ENCODE data around the gene ADGRG6.

Gene ADGRG6

DNA sequence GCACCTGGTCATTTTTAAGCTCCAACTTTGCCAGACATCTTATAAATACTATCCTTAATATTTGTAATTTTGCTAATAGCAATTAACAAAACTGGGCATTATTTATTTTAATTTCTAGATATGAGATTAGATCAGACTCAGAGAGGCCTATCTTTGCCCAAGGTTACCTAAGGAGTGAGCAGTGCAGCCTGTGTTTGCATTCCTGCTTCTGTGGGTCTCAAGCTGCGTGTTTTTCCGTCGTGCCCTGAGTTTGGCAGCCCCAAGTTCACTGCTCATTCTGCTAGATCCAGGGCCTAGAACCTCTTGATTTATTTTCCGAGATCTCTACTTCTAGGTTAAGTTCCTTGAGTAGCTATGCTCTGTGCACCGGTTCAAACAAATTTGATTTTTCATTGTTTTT lies 11.0 kb upstream of the ADGRG6 start:
- DNase-seq (ENCODE audit: low read depth in 1 of 2, low spot score in 1 of 2): no peak

DNA sequence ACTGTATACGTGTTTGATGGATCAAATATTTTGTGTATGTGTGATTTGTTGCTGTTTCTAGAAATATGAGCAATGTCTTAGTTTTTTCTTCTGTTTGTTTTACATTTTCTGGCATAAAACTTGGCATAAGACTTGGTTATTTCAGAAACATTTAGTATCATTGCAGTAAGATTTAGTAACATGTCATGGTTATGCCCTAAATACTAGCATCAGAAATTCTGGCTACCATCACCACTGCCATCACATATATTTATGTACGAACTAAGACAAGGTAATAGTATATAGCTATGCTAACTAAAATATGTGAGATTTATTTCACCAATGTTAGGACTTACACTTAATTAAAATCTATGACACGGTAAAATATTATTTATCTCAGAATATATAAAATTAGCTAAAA lies 10.3 kb upstream of the ADGRG6 start:
- no peak for DNase-seq (ENCODE audit: low read depth in 1 of 2, low spot score in 1 of 2)

DNA sequence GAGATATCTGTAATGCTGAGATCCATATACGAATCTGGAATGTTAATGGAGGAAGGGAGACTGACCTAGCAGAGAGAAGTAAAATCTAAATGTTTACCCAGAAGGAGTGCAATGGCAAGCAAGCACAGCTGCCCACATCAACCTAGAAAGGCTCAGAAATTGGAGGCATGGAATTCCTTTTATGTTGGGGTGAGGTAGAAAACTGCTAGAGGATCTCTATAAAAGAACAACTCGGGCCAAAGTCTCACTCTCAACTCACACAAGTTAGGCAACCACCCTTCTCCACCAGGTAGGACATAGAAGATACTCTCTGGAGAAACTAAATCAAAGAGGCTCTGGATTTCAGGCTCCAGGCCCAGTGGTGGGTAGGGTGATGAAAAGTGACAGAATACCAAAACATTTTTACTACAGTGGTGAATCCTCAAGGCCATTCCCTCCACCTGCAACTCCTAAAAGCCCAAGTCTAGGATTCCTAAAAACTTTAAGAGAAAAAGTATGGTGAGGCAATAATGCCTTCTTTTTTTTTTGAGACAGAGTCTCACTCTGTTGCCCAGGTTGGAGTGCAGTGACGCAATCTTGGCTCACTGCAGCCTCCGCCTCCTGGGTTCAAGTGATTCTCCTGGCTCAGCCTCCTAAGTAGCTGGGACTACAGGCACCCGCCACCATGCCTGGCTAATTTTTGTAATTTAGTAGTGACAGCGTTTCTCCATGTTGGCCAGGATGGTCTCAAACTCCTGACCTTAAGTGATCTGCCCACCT lies 9.5 kb upstream of the ADGRG6 start:
- no peak for DNase-seq (ENCODE audit: low read depth in 1 of 2, low spot score in 1 of 2)

DNA sequence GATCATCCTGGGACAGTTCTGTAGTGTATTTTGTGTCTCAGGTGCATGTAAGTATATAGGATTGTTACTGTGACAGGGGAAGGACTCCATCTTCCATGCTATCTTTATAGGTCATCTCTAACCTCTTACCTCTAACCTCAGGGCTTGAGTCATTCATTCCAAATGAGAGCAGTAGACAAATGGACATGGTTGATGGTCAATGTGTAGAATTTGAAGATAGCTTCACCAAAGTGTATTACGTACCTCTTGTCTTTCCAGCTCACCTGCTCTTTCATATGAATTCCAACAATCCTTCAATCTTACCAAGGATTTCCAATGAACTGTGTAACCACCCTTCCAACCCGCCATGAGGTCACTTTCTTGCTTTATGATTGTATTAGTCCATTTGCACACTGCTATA lies 8.7 kb upstream of the ADGRG6 start:
- no peak for DNase-seq (ENCODE audit: low read depth in 1 of 2, low spot score in 1 of 2)

DNA sequence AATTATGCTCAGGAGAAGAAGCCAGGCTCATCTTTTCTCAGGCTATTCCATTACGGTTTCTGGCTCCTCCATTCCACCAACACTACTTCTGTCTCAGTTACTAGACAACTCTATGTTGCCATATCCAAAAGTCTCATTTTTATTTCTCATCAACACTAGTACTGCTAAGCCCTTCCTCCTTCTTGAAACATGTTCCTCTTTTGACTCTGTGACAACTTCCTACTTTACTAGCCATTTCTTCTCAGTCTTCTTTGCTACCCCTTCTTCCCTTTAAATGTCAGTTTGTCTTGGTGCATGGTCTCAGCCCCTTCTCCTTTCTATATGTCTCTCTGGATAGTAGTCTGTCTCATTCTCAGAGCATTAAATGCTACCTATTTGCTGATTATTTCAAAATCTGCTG lies 7.1 kb upstream of the ADGRG6 start:
- no peak for DNase-seq (ENCODE audit: low read depth in 1 of 2, low spot score in 1 of 2)

DNA sequence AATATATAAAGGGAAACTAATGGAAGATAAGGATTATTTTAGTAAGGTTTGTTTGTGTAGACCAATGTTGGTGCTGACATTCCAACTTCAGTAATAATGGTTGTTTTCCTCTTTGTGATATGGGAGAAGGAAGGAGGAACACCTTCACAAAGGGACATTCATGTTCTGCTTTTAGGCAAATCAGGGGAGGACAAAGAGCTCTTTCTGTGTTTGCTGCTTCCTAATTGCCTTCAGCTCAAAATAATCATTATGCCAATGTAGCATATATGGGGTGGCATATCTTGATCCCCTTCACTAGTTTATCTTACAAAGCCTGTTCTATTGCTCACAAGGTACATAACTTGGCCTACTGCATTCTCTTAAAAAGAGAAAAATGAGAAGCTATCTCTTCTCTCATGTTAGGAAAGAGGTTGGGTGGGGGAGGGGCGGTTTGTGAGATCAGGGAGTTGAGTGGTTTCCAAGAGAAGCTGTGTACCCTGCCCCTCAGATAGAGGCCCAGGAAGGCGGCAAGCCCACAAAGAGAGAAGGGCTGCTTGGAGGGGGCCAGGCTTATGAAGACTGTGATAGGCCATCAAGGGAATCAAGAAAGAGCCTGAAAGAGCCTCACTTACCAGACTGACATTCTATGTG lies 4.7 kb upstream of the ADGRG6 start:
- DNase-seq (ENCODE audit: low read depth in 1 of 2, low spot score in 1 of 2): no peak

DNA sequence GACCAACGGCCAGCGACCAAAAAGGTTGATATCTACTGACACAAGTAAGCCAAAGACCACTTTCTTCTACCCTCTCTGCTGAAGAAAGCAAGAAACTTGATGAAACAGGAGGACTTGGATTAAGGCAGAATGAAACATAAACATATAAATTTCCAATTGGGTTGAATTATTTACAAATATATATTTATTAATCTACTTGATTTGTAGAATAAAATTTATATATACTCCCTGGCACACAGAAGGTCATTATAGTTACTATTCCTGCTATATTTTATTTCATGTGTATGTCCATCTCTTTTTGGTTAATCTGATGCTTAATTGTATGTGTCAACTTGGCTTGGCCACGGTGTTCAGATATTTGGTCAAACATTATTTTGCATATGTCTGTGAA lies 4.2 kb upstream of the ADGRG6 start:
- DNase-seq (ENCODE audit: low read depth in 1 of 2, low spot score in 1 of 2): no peak

DNA sequence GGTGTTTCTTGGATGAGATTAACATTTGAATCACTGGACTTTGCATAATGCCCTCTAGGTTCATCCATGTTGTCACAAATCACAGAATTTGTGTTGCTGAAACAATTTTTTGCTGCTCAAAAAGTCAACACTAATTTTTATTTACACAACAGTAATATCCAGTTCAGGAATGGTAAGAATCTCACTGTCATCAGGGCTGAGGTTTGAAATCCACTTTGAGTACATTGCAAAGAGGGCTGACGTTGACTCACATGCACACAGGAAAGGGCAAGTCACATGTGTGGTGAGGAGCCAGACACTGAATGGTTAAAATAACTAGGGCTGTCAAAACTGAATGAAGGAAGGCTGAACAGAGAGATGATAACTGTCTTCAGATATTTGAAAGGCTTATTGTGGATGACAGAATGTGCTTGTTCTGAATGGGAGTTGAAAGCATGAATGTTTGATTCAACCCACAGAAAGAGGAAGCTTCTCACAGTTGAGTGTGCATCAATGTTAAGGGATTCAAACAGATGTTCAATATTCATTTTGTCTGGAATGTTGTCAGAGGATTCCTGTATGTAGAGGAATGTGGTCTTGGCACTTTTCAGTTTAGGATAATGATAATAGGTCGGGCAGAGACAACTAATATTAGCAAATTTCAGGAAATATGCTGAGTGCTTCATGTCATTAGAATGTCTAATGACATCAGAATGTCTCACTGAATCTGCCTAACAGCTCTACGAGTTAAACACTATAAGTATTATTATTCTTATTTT lies 3.6 kb upstream of the ADGRG6 start:
- no peak for DNase-seq (ENCODE audit: low read depth in 1 of 2, low spot score in 1 of 2)

DNA sequence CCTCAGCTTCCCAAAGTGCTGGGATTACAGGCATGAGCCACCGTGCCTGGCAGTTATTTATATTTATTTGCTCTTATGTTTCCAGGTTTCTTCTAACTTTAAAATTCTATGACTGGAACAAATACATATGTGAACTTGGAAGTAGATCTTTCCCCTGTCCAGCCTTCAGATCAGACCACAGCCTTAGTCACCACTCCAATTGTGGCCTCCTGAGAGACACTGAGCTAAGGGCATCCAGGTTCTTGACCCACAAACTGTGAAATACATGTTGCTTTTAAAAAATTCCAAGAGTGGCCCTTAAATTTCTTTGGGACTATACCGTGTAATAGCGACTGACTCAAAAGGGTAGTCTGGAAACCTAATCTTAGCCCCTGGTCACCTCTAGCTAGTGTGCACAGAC lies 1.5 kb upstream of the ADGRG6 start:
- no peak for DNase-seq (ENCODE audit: low read depth in 1 of 2, low spot score in 1 of 2)

DNA sequence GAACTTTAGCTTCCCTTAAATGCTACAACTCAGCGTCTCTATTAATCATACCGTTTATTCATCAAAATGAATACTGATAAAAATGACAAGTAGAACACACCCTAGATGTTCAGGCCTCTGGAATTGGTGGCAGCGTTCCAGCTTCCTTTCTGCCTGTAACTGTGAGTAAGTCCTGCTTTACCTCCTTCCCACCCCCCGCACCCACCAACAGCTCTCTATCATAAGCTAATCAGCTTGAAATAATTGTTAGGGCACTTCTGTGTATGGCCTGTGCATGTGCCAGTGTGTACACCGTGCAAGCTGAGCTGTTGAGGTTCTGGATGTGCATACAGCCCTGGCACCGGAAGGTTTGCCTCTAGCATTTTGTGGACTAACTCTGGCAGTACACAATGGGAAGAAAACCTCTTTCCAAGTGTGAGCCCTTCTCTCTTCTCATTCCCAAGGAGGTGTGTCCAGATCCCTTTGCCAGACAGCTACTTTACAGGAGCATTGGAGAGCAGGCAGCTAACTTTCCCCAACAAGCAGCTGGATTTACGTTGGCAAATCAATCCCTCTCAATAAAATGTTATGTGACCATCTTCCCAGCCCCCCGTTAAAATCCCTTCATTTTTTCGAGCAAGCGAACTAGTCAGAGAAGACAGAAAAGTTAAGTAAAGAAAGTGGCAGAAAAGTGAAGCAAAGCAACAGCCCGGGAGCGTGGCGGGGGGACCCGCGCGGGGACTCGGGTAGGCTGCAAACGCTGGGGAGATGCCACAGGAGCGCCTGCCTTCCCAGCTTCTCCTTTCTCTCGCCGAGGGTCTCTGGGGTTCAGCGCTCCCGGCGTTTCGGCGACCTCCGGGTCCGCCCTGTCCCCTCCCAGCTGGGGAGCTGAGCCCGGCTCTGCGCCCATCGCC lies 803 bp upstream of the ADGRG6 start:
- DNase-seq (ENCODE audit: low read depth in 1 of 2, low spot score in 1 of 2): no peak

DNA sequence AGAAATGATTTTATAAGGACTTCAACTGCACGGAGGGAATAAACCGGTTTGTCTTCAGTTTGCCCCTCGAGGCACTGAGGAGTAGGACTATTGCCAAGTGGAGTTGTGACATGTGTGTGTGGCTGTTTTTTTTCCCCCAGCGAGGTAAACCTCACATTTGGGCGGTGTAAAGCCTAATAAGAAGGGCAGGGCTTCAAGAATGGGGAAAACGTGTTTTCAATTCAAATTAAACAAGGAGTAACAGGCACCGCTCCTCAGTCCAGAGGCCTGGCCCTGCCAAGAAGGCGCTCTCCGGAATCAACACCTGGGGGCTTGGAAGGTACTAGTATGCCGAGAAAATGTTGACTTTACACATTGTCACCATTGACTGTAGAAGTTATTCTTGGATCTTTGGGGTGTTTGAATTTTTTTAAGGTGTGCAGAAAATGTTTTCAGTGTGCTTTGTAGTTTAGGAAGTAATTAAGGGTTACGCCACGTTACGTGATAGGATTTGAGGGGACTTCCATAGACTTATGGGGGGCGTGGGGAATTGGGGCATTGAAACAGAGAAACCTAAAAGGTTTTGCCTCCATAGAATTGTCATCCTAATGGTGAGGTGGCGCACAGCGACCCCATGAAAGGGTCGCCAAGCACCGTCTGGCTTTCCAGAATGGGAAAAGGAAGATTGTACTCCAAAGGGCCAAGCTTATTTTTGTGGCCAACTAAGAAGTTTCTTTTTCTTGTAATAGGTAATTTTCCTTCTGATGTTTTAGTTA lies 791 bp downstream of the ADGRG6 start:
- no peak for DNase-seq (ENCODE audit: low read depth in 1 of 2, low spot score in 1 of 2)

DNA sequence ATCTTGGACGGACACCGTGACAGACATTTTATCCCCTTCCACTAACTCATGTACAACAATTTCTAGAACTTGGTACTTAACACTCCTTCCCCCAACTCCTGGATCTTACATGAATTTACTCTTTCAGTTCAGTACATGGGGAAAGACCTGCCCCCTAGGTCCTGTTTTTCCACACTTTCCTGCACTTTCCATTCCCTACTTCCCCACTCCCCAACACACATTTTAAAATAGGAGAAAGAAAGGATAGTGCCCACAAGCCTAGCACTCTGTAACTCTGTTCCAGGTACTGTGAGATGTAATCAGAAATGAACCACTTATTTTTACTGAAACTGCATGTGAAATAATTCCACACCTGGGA lies 1.3 kb downstream of the ADGRG6 start:
- no peak for DNase-seq (ENCODE audit: low read depth in 1 of 2, low spot score in 1 of 2)

DNA sequence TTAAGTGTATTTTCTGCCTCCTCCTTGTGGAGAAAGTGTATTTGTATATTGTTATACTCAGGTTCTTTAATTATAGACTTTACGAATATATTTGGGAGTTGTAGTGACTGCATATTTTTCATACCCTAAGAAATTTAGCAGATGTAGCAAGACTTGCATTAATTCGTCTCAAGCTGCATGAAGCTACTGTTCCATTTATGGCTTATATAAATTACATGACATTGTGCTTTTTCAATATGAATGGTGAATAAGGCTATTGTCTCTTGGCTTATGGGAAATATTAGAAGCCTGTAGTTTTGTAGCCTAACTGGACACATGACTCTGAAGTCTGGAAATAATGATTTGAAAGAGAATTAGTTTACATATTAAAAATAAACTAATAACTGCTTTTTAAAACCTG lies 2.4 kb downstream of the ADGRG6 start:
- DNase-seq (ENCODE audit: low read depth in 1 of 2, low spot score in 1 of 2): no peak

DNA sequence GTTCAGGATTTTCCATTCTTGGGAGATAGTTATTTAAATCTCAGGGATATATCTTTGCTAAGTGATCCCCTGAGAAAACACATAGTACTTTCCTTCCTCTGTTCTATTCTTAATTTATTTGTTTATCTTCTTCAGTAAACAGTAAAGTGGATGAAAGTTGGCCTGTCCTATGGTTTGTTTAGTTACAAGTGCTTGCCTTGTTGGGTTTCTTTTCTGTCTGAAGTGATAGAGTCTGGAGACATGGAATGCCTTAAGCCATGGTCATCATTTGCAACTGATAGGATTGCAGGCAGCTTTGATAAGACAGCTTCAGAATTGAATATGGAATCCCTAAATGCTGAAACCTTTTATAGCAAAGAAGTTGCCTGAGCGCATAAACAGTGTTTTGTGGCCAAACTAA lies 4.9 kb downstream of the ADGRG6 start:
- DNase-seq (ENCODE audit: low read depth in 1 of 2, low spot score in 1 of 2): no peak

DNA sequence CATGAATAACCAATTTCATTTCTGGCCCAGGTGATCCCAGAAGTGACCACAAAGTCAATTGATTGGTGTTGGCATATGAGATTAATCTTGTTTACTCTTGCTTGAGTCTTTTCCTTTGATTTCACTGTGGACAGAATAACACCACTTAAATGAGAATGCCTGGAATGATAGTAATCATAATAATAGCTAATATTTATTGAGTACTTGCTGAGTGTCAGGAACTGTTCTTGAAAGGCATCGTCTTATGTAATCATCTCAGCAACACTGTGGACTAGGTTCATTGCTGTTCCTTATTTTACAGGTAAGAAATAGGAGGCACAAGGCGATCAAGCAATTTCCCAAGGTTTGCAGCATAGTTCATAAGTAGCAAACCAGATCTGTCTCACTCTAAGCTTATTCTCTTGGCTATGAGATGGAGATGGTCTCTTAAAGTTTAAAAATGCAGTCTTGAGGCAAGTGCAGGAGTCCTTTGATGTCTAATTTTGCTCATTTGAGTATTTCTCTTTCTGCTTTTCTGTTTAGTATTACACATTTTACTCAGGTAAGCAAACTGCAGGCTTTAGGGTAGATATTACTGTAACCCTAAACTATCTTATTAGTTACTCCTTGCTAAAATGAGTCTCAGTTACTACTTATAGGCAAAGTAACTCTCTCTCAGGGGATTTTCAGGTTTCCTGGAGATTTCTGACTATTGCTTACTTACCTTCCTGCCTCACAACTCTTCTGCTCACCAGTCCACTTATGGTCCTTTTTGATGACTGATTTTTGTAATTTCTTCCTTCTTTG lies 6.3 kb downstream of the ADGRG6 start:
- DNase-seq (ENCODE audit: low read depth in 1 of 2, low spot score in 1 of 2): no peak

DNA sequence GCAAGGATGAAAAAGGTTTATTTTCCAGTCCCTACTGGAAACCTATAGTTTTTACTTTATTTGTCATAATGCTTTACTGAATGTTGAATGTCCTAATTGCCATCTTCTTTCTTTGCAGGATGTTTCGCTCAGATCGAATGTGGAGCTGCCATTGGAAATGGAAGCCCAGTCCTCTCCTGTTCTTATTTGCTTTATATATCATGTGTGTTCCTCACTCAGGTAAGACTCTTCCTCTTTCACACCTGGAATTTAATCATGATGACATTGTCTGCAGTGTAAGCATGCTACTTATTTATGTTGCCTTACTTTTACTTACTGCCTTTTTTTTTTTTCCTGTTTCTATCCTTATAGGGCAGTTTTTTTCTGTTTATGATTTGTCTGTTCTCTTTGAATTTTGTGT lies 7.6 kb downstream of the ADGRG6 start:
- DNase-seq (ENCODE audit: low read depth in 1 of 2, low spot score in 1 of 2): no peak

DNA sequence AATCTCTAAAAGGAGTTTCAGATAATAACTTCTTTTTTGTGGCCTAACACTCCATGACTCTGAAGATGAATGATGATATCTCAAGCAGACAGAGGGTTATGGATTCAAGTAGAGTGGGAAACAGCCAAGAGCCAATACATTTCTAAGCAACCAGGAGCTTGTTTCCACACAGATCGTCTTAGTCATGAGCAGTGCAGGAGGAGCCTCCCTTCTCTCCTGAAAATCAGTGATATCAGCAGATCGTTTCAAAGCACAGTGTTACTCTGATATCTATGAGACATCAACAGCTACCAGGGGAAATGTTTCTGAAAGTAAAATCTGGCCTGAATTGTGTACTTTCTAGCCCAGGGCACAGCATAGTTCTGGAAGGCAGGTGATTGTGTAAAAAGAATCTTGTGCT lies 11.5 kb downstream of the ADGRG6 start:
- DNase-seq (ENCODE audit: low read depth in 1 of 2, low spot score in 1 of 2): no peak

DNA sequence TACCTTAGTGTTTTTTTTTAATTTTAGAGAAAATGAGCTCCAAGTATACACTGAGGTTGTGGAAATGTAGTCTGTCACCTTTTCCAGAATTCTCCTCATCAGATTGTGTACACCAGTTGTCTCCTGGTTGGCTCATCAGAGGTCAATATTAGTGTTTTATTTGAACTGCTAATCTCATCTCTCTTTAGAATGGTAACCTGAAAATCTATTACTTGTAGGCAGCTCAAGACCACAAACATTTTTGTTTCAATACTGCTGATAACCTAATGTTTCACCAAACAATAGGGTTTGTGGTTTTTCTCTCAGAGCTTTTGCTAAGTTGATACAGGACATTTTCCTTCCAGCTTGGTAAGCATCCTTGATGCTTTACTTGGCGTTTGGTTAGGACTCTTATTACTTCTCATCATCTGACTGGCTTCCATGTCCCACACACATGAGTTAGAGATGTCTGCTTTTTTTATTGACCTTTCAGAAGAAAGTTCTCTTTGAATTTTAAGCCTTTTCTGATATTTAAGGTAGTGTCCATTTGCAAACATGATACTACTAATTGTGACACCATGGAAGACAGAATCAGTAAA lies 15.1 kb downstream of the ADGRG6 start:
- no peak for DNase-seq (ENCODE audit: low read depth in 1 of 2, low spot score in 1 of 2)

DNA sequence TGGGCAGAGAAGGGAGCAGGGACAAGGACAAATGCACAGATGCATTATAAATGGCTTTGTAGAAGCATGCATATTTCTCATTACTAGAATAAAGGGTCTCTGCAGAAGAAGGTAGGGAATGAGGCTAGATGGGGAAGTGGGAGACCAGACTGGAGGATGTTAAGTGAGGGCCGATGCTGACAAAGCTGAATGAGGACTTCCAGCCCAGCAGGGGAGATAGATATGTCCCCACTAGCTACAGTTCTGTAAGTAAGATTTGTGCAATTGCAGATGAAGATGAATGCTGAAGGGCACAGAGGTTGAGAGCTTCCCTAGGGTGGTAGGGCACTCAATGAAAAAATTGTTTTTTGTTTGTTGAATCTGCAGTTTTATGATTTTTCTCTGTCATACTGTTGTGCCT lies 16.9 kb downstream of the ADGRG6 start:
- DNase-seq (ENCODE audit: low read depth in 1 of 2, low spot score in 1 of 2): no peak

DNA sequence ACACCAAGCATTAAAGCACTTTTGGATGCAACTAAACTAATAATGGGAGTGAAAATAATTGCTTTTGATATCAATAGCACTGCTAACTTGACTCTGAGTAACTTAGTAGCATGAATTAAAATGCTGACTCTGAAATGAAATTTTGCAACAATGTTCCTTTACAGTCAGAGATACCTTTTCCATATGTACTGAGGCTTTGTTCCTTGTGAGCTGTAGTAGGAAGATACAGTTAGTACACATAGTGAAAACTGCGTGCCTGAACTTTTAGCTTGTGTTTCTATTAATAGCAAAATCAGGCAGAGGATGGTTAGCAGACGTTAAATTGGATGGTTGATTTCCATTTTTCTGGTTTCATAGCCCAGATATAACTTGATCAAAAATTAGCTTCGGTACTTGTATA lies 18.6 kb downstream of the ADGRG6 start:
- DNase-seq (ENCODE audit: low read depth in 1 of 2, low spot score in 1 of 2): no peak
